ENCODE results near the gene ARFGEF3.

- TF ChIP-seq CTCF (IDR thresholded peaks at IDR 0.05 in 2 of 3, conservative IDR thresholded peaks at IDR 0.05 in 1 of 3; ENCODE audit: control insufficient read depth in 2 of 3, extremely low read depth in 1 of 3, insufficient read depth in 1 of 3, low read depth in 3 of 3, low read length in 3 of 3) (no peak), FOXM1 (IDR thresholded peaks at IDR 0.05; ENCODE audit: low read depth, low read length) (no peak), MYC (IDR thresholded peaks at IDR 0.05; ENCODE audit: insufficient read depth, insufficient read length, insufficient replicate concordance, low read length, severe bottlenecking) (no peak), ZZZ3 (IDR thresholded peaks at IDR 0.05; ENCODE audit: control insufficient read depth, insufficient read length, low read depth) (no peak), POLR2AphosphoS5 (IDR thresholded peaks at IDR 0.05; ENCODE audit: low read length) (no peak), POLR2A (IDR thresholded peaks at IDR 0.05; ENCODE audit: low read depth, low read length) (no peak), EP300 (IDR thresholded peaks at IDR 0.05; ENCODE audit: borderline replicate concordance in 1 of 2, control insufficient read depth in 1 of 2, low read depth in 2 of 2, low read length in 2 of 2) (no peak), STAT3 (IDR thresholded peaks at IDR 0.05; ENCODE audit: low read depth, low read length) (no peak), ZNF687 (IDR thresholded peaks at IDR 0.05) (no peak), HCFC1 (IDR thresholded peaks at IDR 0.05; ENCODE audit: low read length) (no peak), ZBTB11 (CRISPR knock-in tag; IDR thresholded peaks at IDR 0.05) (no peak), ATF2 (IDR thresholded peaks at IDR 0.05; ENCODE audit: low read length) (no peak), IKZF1 (conservative IDR thresholded peaks at IDR 0.05) (no peak)
- TF ChIP-seq, protein P1, sequence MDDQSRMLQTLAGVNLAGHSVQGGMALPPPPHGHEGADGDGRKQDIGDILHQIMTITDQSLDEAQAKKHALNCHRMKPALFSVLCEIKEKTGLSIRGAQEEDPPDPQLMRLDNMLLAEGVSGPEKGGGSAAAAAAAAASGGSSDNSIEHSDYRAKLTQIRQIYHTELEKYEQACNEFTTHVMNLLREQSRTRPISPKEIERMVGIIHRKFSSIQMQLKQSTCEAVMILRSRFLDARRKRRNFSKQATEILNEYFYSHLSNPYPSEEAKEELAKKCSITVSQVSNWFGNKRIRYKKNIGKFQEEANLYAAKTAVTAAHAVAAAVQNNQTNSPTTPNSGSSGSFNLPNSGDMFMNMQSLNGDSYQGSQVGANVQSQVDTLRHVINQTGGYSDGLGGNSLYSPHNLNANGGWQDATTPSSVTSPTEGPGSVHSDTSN (IDR thresholded peaks at IDR 0.05; ENCODE audit: insufficient replicate concordance, low read depth, low read length): no peak
These were observed 21.4 kb downstream of the ARFGEF3 start for GRCh38 chr6:138182939-138183789.

Measured in GM12878 (cell line).